ENCODE measurements around the gene SERBP1.

SERBP1 gene

GRCh38 chr1:67359592-67359991 lies 70.6 kb downstream of the SERBP1 start:
- no peak for DNase-seq (ENCODE audit: low spot score)

Data from HuH-7.5 (cell line).